SW 1271 (cell line): ENCODE results near the gene DENND2C.

Experiments
- DNase-seq, 2 experiments: peaks; one replicate each; lab custom pipeline; 2025; lab: John Stamatoyannopoulos, UW

The DENND2C gene, protein sequence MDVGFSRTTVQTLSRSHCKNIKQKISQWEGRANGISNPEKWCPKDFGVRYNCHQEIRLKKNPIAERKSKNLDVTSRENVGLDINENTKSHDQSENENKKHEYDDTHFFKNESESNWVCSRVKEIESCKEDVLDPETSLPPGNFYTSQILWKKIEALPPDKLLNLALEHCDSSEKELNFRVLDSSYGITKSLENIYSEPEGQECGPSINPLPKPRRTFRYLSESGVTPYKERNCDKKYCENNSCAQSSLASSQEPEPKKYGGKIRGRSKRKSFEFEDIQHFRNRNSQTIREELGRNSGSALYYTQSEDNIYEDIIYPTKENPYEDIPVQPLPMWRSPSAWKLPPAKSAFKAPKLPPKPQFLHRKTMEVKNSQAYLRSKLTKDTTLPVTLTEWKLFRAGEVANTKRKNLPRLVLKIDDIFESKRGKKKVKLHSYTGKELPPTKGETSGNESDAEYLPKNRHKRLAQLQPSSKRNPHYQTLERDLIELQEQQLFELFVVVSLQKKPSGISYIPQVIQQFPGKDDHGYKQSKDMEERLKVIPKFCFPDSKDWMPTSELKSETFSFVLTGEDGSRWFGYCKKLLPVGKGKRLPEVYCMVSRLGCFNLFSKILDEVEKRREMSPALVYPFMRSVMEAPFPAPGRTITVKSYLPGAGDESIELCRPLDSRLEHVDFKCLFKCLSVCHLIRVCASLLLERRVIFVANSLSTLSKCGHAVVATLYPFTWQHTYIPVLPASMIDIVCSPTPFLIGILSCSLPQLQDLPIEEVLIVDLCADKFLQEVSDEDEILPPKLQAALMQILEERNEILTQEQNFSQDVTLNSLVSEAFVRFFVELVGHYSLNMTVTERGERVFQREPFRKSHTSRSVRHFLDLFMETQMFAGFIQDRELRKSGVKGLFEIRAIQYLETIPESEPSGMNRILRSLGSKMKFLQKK

DNA sequence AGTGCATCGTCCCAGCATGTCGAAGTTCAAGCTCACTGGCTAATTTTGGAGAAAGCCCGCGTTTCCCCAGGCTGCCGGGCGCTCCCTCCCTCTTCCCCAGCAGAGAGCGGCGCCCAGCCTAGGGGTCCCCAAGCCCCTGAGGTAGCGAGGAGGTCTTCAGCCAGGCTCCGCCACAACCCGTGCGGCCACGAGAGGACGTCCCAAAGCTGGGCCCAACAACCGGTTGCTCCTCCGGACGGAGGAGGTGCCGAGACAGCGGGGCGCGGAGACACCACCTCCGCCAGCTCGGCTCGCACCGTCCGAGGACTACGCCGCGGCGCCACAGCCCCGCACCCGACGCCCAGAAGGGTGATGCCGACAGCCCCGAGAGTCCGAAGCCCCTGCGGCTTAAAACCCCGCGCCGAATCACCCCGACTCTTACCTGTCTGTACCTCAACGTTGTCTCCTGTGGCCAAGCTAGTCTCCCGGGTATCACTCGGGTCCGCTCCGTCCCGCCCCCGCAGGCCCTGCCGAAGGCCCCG, at the start of gene DENND2C:
DENND2C (minus strand) TSS at position 488 of the 521 bp plus-strand sequence. CDS start 44,065 bp downstream, outside the sequence.
- DNase-seq = no peak

DNA sequence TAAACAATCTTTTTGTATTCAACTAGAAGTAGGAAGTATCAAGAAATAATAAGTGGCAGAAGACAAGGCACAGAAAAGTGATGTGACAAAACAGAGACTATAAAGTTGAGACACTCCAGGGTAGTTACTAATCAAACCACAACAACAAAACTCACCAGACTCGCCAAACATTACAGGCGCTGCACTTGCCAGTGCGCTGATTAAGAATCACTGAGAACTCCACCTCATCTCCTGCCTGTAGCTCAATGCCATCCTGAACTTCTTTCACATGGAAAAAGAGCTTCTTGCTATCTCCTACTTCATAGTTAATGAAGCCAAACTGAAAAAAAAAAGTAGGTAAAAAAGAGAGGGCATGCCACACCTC, 49.6 kb upstream of the DENND2C start:
- no peak for DNase-seq

DNA sequence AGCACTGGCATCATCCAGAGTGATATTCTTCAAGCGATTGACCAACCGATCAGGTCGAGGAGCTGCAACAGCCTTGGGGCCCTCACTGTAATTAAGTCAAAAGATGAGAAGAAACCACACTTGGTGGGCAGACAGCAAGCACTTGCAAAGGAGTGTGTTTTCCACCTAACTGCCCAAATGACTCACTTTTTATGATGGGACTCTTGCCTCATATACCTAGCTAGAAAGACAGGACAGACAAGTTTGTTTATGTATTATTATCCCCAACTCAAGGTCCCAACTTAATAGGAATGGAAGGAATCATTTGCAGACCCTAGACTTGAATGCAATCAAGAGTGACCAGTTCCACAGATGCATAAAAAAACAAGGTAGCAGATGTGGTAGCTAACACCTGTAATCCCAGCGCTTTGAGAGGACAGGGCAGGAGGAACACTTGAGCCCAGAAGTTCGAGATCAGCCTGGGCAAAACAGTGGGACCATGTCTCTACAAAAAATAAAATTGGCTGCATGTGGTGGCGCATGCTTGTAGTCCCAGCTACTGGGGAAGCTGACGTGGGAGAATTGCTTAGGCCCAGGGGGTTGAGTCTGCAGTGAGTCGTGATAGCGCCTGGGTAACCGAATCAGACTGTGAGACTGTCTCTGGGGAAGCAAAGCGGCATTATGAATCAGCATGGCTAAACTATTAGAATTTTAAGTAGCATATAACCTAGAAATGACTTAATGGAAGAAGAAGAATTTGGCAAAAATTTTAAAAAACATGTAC, 49.0 kb upstream of the DENND2C start:
- no peak for DNase-seq

DNA sequence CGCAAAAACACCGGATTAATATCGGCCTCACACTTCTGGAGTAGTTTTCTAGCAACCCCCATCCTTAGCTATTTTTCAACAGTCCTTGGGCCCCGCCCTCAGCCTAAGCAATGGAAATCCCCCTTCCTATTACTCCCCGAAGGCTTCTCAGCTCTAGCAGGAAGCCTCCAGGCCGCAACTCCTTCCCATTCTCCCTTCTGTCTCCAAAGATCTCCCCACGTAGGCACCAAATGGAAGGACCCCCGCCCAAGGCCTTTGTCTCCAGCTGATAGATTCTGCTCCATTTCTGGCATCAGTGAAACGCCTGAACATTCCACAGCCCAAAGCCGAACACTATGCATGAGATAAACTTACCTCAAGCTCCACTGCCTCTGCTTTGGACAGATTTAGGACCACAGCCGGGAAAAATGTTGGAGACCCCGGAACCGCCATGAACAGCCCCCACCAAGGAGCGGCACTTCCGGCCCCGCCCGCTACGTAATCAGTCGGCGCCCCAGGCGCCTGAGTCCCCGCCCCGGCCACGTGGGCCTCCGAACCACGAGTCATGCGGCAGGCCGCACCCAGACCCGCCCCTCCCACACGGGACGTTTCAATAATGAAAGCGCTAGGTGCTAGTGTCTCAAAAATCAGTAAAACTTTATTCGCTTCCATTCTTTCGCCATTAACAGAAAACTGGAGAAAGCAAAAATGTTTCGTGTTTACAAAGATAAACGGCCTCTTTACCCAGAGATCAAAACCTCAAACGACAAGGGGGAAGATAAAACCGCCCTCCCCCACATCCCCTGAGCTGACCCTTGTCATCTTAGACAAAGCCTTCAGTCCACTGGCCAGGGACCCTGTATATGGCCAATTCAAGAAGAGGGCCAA, 46.7 kb upstream of the DENND2C start, which contains the start of gene NRAS:
NRAS (minus strand) TSS at position 468 of the 867 bp plus-strand sequence. CDS start 611 bp downstream, outside the sequence.
- peak; percentile 62 to 79 for DNase-seq

DNA sequence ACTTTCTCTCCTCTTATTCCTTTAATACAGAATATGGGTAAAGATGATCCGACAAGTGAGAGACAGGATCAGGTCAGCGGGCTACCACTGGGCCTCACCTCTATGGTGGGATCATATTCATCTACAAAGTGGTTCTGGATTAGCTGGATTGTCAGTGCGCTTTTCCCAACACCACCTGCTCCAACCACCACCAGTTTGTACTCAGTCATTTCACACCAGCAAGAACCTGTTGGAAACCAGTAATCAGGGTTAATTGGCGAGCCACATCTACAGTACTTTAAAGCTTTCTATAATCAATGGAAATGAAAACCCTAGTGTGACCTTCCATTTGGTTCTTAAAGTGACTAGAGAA, 46.1 kb upstream of the DENND2C start:
- DNase-seq = no peak

DNA sequence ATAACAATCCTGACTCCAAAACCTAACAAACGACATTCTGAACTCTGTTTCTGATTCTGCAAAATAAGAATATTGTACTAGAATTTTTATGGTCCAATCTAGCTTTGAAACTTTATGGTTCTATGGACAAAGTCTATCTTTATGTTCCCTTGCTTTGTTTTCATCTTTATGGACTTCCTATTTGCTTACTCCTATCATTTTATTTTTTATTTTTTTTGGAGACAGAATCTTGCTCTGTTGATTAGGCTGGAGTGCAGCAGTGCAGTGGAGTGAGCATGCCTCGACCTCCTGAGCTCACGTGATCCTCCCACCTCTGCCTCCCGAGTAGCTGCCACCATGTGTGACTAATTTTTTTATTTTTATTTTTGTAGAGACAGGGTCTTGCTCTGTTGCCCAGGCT, 43.1 kb upstream of the DENND2C start:
- DNase-seq = no peak

DNA sequence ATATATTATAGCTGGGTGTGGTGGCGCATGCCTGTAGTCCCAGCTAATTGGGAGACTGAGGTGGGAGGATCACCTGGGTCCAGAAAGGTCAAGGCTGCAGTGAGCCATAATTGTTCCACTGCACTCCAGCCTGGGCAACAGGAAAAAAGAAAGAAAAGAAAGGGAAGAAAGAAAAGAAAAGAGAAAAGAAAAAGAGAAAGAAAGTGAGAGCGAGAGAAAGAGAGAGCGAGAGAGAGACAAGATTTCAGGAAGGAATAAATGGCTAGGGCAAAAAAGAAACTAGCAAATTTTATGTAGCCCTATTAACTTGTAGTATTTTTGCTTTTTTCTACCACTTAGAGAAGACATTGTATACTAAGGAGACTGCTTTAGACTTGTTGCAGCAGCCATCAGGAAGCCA, 40.5 kb upstream of the DENND2C start:
- no peak for DNase-seq

DNA sequence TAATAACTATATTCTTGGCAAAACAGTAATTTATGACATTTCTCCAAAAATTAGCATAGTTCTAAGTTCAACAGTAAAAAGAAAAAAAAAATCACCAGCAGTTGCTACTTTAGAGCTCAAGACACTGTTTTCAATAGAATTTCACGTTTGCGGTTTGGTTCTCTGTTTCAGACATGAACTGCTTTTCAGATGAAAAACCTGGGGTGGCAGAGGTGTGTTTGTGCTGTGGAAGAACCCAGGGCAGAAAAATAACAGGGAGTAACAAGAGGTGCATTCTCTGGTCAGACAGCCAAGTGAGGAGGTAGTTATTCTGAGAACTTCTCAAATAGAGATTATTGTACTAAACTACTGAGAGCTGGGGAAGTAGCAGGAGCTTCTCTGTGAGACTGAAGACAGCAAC, 37.8 kb upstream of the DENND2C start:
- DNase-seq = no peak

DNA sequence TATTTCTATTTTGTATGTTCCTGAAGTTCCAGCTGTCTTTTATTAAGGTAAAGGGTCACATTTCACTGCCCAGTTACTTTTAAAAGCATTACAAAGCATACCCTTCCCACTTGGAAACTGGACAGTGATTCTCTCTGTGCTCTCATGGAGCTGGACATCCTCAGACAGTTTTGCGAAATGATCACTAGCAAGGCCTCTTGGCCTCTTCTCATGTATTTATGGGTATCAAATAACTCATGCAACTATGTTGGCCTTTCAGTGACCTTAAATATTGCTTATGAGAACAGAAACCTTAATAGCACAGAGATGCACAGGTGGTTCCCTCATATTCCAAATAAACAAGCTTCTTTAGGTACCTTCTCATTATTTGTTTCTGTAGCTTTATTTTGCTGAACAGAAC, 33.4 kb upstream of the DENND2C start:
- DNase-seq = no peak

DNA sequence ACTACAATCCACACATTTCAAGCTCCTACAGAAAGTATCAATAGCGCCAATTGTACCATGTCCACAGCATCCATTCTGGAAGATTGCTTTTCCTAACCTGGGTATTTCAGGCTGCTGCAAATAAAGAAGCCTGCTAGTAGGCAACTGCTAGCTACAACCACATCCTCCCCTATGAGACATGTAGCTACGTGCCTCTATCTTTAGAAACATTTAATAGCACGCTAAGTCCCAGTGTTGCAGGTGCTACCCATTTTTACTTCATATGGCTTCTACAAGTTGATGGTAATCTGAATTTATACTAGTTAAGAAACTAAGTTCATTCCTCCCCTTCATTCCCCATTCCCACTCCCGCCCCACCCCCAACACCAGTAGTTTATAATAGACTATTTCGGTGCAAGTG, 32.9 kb upstream of the DENND2C start:
- no peak for DNase-seq

DNA sequence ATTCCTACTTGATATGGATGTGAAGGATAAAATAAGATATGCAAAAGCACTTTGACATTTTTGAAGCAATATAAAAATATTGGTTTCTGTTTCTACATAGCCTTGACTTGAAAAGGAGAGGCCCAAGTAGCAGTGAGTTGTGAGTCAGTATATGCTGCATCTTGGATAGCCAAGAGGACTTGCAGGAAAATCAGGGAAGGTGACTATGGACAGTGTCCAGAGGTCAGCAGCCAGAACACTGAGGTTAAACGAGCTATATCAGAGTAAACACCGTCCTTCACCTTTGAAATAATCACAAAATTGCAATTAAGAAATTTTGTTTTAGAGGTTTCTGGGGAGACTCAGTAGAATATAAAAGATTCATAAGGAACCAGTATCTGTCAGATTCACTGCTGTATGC, 32.1 kb upstream of the DENND2C start:
- DNase-seq = no peak

DNA sequence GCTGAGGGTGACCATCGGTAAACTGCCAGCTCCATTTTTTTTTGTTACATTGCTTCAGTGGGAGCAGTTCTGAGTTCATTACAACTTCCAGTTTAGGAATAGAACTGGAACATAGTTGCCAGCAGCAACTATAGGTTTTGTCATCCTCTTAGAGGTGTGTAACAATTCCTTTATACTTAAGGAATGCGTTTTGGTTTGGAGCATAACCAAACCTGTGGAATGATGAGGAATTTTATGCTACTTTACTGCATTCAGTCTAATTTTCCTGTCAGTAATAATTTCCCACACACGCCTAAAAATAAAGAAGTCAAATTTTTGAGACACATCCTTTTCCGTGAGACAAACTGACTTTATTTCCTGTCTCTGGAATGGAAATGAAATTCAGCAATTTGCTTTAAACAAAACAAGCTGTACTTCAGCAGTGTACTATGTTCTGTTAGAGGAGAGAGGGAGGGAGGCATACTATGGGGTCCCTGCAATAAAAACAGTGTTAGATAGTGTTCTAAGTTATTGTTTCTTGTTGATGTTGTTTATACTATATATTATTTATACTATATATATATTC, 30.3 kb upstream of the DENND2C start:
- no peak for DNase-seq

DNA sequence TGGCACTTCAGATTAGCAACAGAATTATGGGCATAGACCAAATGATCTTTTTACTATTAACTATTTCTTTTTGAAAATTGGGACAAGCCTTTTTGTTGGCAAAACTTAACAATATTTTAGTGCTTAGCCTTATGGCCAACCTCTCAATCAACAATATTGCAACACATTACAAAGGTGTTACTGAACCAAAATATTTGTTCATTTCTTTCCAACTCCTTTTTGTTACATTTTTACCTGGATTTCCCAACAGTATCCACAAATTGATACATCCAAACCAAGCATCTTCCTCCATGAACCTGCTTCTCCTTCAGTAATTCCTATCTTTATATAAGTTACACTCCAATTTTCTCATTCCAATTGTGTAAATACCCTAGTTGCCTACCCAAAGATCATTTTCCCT, 27.0 kb upstream of the DENND2C start:
- no peak for DNase-seq

DNA sequence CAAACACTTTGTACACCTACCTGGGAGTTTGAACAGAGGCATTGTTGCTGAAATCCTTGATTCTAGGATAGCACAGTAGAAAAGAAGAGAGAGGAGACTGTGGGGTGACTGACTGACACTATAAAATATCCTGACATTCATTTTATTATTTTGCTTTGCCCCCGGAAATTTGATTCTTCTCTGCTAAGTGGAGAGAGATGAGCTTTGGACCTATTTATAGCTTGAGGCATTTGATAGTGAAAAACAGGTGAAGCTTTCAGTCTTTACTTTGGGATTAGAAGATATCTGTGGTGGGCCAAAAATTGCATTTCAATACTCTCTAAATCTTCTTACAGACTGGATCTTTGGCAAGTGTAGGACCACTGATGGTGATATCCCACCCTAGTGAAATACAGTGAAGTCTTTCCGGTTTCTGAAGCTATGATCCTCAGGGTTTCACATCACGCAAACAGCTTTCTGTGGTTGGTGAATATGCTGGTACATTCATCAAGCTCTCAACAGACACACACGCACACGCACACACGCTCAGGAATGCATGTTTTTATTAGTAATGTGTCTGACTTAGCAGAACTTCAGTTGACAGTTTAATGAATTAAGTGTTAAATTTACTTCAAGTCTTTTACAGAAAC, 25.7 kb upstream of the DENND2C start, which contains the start of gene AMPD1:
AMPD1 (minus strand) TSS at position 117 of the 629 bp plus-strand sequence; CDS start at position 42, 75 bp downstream.
- DNase-seq = no peak

DNA sequence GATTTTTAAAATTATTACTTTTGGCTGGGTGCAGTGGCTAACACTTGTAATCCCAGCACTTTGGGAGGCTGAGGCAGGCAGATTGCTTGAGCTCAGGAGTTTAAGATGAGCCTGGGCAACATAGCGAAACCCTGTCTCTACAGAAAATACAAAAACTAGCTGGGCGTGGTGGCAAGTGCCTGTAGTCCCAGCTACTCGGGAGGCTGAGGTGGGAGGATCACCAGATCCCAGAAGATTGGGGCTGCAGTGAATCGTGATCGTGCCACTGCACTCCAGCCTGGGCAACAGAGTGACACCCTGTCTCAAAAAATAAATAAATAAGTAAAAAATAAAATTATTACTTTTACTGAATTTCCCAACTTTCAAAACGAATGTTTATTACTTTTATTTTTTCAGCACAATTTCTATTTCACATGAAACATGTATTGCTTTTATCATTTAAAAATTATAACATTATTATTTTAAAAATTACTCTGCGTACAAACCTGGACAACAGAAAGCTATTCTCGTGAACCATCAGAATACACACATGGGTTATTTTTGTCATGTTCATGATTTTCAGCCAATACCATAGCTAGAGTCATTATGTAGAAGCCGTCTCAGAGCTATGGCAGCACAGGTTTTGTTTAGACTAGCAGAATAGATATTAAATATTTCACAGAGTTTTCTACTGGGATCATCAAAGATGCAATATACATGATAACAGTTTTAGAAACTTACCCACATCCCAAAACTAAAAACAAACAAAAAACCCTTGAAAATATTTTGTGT, 24.9 kb upstream of the DENND2C start:
- no peak for DNase-seq

DNA sequence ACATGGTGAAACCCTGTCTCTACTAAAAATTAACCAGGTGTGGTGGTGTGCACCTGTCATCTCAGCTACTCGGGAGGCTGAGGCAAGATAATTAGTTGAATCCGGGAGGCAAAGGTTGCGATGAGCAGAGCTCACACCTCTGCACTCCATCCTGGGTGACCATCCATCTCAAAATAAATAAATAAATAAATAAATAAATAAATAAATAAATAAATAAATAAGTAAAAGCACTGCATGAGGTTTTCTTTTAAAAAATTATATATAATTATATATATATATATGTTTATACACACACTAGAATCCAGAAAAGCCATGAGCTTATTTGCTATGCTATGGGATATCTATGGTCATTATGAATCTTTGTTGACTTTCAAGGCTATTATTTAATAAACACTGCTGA, 23.1 kb upstream of the DENND2C start:
- no peak for DNase-seq

DNA sequence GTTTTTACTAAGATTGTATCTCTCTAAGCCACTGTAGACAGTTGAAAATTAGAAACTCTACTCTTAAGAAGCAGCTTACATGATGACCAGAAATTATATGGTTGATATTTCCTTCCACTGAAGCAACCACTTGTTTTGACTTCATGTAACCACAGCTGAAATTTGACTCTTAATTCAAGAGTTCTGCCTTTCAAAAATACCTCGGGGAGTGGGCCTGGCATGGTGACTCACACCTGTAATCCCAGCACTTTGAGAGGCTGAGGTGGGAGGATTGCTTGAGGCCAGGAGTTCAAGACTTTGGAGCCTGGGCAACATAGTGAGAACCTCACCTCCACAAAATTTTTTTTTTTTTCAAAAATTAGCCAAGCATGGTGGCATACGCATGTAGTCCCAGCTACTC, 21.2 kb upstream of the DENND2C start:
- DNase-seq = no peak

DNA sequence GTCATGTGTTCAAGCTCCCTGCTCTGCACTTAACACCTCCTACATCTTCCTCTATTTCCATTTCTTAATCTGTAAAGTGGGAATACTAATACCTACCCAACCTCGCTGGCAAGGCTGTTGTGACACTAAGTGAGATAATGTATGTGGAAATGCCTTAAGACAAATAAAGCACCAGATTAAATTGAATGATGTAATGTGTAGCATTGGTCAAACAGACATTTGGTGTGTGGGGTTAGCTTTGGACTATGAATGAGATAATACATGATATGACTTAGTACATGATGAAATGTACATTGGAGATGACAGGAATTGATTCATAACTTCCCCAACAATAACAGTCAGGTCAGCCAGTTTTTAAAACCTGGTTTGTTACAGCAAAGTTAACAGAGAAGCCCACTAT, 20.3 kb upstream of the DENND2C start:
- no peak for DNase-seq

DNA sequence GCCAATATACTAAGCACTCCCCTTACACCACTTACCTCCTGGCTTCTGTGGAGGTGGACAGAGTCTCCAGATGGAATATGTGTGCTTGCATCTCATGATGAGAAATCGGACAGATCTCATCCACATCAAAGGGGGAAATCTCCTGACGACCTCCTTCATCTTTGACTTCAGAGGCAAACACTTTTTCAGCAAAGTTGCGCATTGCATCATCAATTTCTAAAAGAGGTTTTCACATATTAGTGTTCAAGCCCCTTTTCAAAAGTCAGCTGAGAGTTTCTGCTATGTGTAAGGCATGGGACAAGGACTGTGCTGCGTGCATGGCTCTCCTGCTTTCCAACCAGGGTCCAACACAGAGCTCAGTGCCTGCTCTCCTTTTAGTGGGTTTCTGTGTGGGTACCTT, 18.7 kb upstream of the DENND2C start:
- no peak for DNase-seq
